OCI-LY7 (cell line): ENCODE results near the gene PDZD2. TPM values are rescaled to one million over a fixed set of nuclear protein-coding genes. Genes with fewer than 3 reads are reported as not detected.
"Not testable (repeated sequence)": the region's sequence is repeated elsewhere in the genome, so short reads cannot be mapped to it uniquely, and the experiment has no call there.

Experiments
- BruUV-seq: library from RNA; stranded (reverse); fragments of 400-500 nt; replicated peaks from 2 replicates; lab custom pipeline; 2021; lab: Mats Ljungman, UMichigan
- CTCF ChIA-PET: fragments of 300-600 bp; sonication (Branson Sonifier 250); formaldehyde crosslinking; loops from one replicate; lab custom pipeline; 2022; ENCODE audit warnings: antibody characterized with exemption; ENCODE audit not compliant: unreplicated experiment; lab: Charles Lee
- POLR2A ChIA-PET: fragments of 300-600 bp; sonication (Branson Sonifier 250); formaldehyde crosslinking; loops from one replicate; lab custom pipeline; 2022; ENCODE audit warnings: antibody characterized with exemption; lab: Charles Lee
- DNase-seq: peaks from one replicate; pipeline ENCODE4 v3.0.0-alpha.2; 2015; ENCODE audit warnings: low spot score
- H2AFZ ChIP-seq: fragments of 200-600 bp; sonication (generic), shearing (Covaris generic); 2 replicates; pipeline ENCODE4 v1.6.1; 2014; ENCODE audit warnings: mild to moderate bottlenecking, antibody characterized with exemption, low read length, moderate library complexity
- H3K27ac ChIP-seq: fragments of 200-600 bp; sonication (generic); 2 replicates; pipeline ENCODE4 v1.5.1; 2014; ENCODE audit warnings: mixed run types, low read depth, mild to moderate bottlenecking, moderate library complexity, low read length, inconsistent platforms; ENCODE audit not compliant: poor library complexity, severe bottlenecking
- H3K36me3 ChIP-seq: fragments of 200-600 bp; sonication (generic); 2 replicates; pipeline ENCODE4 v1.6.1; 2014; ENCODE audit warnings: mild to moderate bottlenecking, antibody characterized with exemption, low read length, moderate library complexity, mixed read lengths; ENCODE audit not compliant: insufficient read depth
- H3K4me1 ChIP-seq: fragments of 200-600 bp; sonication (generic); 2 replicates; pipeline ENCODE4 v1.5.1; 2014; ENCODE audit warnings: mild to moderate bottlenecking, low read length; ENCODE audit not compliant: insufficient read depth, poor library complexity, severe bottlenecking
- H3K4me2 ChIP-seq: fragments of 200-600 bp; sonication (generic); 2 replicates; pipeline ENCODE4 v1.6.1; 2014; ENCODE audit warnings: mild to moderate bottlenecking, low read length
- H3K4me3 ChIP-seq: fragments of 200-600 bp; sonication (generic); 2 replicates; pipeline ENCODE4 v1.5.1; 2014; ENCODE audit warnings: mild to moderate bottlenecking, low read depth, low read length; ENCODE audit not compliant: poor library complexity, severe bottlenecking
- H3K79me2 ChIP-seq: fragments of 200-600 bp; sonication (generic); 2 replicates; pipeline ENCODE4 v1.6.1; 2016; ENCODE audit warnings: low read depth, mild to moderate bottlenecking, low read length, moderate library complexity, mixed read lengths; ENCODE audit not compliant: insufficient read depth
- H3K9me2 ChIP-seq: fragments of 200-600 bp; sonication (generic); 2 replicates; pipeline ENCODE4 v1.6.1; 2016; ENCODE audit warnings: mild to moderate bottlenecking, low read length, mixed read lengths; ENCODE audit not compliant: insufficient read depth
- H3K9me3 ChIP-seq: fragments of 200-600 bp; sonication (generic); 2 replicates; pipeline ENCODE4 v1.6.1; 2014; ENCODE audit warnings: mild to moderate bottlenecking, mixed run types, low read length, mixed read lengths
- H4K20me1 ChIP-seq: fragments of 200-600 bp; sonication (generic); 2 replicates; pipeline ENCODE4 v1.6.1; 2014; ENCODE audit warnings: mild to moderate bottlenecking, antibody characterized with exemption, low read length, moderate library complexity, mixed read lengths; ENCODE audit not compliant: insufficient read depth
- EZH2phosphoT487 ChIP-seq: fragments of 200-600 bp; sonication (generic); IDR thresholded peaks from 2 replicates; pipeline ENCODE4 v1.6.1; 2018; ENCODE audit warnings: low read depth, borderline replicate concordance, mild to moderate bottlenecking, mixed run types, antibody characterized with exemption, low read length, moderate library complexity, mixed read lengths
- intact Hi-C: fragments of 100-400 bp; cut with micrococcal nuclease; formaldehyde crosslinking; loops from one replicate; pipeline ENCODE4 v1.10.0; 2022; ENCODE audit not compliant: unreplicated experiment
- total RNA-seq, 2 experiments: library from RNA; depleted of rRNA in 1 of 2; stranded (reverse); fragments of >200 nt in 1 of 2; shearing (Covaris generic) in 1 of 2; gene quantifications; 2 replicates each; pipeline ENCODE4 v1.2.3, GENCODE V29; 2014 to 2022
- TF ChIP-seq, protein P1 (sequence below): fragments of 200-600 bp; sonication (generic); conservative IDR thresholded peaks from 2 replicates; pipeline ENCODE4 v1.5.1; 2014; ENCODE audit warnings: mild to moderate bottlenecking, antibody characterized with exemption, low read length, moderate library complexity, mixed read lengths

PDZD2 gene
- total RNA-seq, 2 experiments from 2014 or later = 8.6 to 10.6 TPM

DNA sequence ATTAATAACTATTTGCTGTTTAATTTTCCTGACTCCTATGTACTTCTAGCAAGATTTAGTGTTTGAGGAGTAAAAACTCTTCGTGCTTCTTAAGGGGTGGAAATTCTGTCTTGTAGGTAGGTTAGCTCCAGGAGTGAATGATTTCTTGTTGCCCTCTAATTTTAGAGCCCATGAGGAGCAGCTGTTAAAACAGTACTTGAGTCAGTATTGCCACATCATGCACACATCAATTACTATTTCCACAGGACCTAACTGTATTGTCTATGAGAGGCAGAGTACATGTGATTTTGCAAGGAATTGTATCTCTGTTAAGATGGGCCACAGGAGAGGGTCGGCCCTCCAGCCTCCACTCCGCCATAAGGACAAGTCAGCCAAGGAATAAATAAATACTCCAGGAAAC is 91.2 kb downstream of the PDZD2 start:
- TF ChIP-seq EZH2phosphoT487 = no peak
- TF ChIP-seq, protein P1, sequence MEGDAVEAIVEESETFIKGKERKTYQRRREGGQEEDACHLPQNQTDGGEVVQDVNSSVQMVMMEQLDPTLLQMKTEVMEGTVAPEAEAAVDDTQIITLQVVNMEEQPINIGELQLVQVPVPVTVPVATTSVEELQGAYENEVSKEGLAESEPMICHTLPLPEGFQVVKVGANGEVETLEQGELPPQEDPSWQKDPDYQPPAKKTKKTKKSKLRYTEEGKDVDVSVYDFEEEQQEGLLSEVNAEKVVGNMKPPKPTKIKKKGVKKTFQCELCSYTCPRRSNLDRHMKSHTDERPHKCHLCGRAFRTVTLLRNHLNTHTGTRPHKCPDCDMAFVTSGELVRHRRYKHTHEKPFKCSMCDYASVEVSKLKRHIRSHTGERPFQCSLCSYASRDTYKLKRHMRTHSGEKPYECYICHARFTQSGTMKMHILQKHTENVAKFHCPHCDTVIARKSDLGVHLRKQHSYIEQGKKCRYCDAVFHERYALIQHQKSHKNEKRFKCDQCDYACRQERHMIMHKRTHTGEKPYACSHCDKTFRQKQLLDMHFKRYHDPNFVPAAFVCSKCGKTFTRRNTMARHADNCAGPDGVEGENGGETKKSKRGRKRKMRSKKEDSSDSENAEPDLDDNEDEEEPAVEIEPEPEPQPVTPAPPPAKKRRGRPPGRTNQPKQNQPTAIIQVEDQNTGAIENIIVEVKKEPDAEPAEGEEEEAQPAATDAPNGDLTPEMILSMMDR = no peak
- Histone ChIP-seq H4K20me1 (no peaks in the 10 kb centered on the region), H3K9me3 (no peaks in the 10 kb centered on the region), H3K4me2 (no peak overlapping the region), H3K36me3 (no peaks in the 10 kb centered on the region), H3K79me2 (no peaks in the 10 kb centered on the region), H3K4me3 (no peak overlapping the region), H2AFZ (no peak overlapping the region), H3K9me2 (no peaks in the 10 kb centered on the region), H3K27ac (no peak overlapping the region), H3K4me1 (no peaks in the 10 kb centered on the region)
- BruUV-seq = no TSS peak
- no peak for DNase-seq
- ChIA-PET CTCF (no interaction called here), POLR2A (no interaction called here)
- intact Hi-C loops = no loop called here

DNA sequence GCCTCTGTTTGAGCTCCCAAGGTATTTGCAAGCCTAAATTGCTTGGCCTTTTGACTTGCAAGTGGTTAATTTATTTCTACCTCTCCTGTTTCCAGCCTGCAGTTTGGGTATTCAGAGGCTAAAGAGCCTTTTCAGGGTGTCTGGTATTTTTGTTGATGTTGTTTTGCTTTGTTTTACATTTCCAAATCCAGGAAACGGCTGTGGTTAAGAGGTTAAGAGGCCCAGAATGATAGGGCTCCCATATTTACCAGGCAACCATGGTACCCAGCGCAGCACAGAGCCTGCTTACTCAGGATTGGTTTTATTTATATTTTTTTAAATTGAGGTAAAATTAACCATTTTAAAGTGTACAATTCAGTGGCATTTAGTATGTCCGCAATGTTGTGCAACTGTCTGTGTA is 92.1 kb downstream of the PDZD2 start:
- no peaks in the 10 kb centered on the region for H3K79me2 ChIP-seq
- DNase-seq = no peak
- H4K20me1 ChIP-seq = no peaks in the 10 kb centered on the region
- H3K9me2 ChIP-seq = no peaks in the 10 kb centered on the region
- no peaks in the 10 kb centered on the region for H3K9me3 ChIP-seq
- H2AFZ ChIP-seq = no peak overlapping the region
- no peaks in the 10 kb centered on the region for H3K4me1 ChIP-seq
- no peak overlapping the region for H3K4me2 ChIP-seq
- POLR2A ChIA-PET = no interaction called here
- CTCF ChIA-PET = no interaction called here
- no peak overlapping the region for H3K4me3 ChIP-seq
- intact Hi-C loops = no loop called here
- TF ChIP-seq, protein P1 = no peak
- TF ChIP-seq EZH2phosphoT487 = no peak
- no TSS peak for BruUV-seq
- H3K36me3 ChIP-seq = no peaks in the 10 kb centered on the region
- no peak overlapping the region for H3K27ac ChIP-seq

DNA sequence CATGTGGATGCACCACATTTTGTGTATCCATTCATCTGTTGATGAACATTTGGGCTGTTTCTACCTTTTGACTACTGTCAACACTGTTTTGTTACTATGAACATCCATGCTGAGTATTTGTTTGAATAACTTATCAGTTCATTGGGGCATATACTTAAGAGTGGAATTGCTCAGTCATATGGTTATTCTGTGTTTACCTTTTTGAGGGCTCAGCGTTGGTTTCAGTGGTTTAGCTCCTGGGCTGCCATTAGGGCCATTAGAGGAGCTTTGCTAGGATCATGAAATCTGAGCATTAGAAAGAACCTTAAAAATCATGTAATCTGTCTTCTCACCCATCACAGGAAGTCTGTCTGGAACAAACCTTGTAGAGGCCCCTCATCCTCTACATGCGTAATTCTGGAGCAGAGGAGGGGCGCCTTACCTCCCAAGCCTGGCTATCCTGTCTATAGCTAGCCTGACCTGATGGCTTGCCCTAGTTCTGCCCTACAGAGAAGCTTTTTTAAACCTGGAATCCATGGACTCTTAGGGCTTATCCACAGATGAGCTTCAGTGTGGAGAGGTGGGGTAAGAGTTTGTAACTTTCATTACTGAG is 92.9 kb downstream of the PDZD2 start:
- no peak overlapping the region for H3K4me2 ChIP-seq
- no peaks in the 10 kb centered on the region for H3K36me3 ChIP-seq
- H2AFZ ChIP-seq = no peak overlapping the region
- intact Hi-C loops = no loop called here
- no peak overlapping the region for H3K27ac ChIP-seq
- no peaks in the 10 kb centered on the region for H3K79me2 ChIP-seq
- TF ChIP-seq, protein P1 = no peak
- TF ChIP-seq EZH2phosphoT487 = no peak
- DNase-seq = no peak
- no peaks in the 10 kb centered on the region for H3K9me3 ChIP-seq
- H4K20me1 ChIP-seq = no peaks in the 10 kb centered on the region
- H3K4me1 ChIP-seq = no peaks in the 10 kb centered on the region
- H3K4me3 ChIP-seq = no peak overlapping the region
- no peaks in the 10 kb centered on the region for H3K9me2 ChIP-seq
- no TSS peak for BruUV-seq
- ChIA-PET POLR2A (interaction anchor here (1.3 kb wide), 1 partner anchor 12 kb away, joined by 4 read pairs; no protein-coding TSS in a partner anchor), CTCF (no interaction called here)

DNA sequence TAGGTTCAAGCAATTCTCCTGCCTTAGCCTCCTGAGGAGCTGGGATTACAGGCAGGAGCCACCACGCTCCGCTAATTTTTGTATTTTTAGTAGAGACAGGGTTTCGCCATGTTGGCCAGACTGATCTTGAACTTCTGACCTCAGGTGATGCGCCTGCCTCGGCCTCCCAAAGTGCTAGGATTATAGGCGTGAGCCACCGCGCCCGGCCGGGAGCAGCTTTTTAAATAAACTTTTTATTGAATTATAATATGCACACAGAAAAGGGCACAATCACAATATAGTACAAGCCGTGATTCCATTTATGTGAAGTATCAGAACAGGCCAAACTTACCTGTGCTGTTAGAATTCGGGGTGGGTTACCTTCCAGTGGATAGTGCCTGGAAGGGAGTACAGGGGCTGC is 93.9 kb downstream of the PDZD2 start:
- intact Hi-C loops = not testable (repeated sequence)

More for the DNA sequence above, 93.9 kb downstream of the PDZD2 start:
- DNase-seq, H3K9me3 ChIP-seq, H3K9me2 ChIP-seq, H3K4me2 ChIP-seq, H3K4me1 ChIP-seq, BruUV-seq, H2AFZ ChIP-seq, H3K27ac ChIP-seq, H3K36me3 ChIP-seq, CTCF ChIA-PET, H3K4me3 ChIP-seq, H4K20me1 ChIP-seq, H3K79me2 ChIP-seq: not testable (repeated sequence)
- POLR2A ChIA-PET = interaction anchor here (1.3 kb wide), 1 partner anchor 11 kb away, joined by 4 read pairs; no protein-coding TSS in a partner anchor
